Panc1 (cell line): ENCODE results near the gene ADCY1. TPM values are rescaled to one million over a fixed set of nuclear protein-coding genes. Genes with fewer than 3 reads are reported as not detected.

ENCODE experiments used
- ATAC-seq: fragments of 200-7000 bp; cut with Tn5 transposase; 2 replicates; pipeline ENCODE4 v1.9.1; 2020; ENCODE audit warnings: mild to moderate bottlenecking, moderate library complexity
- BruUV-seq: library from RNA; stranded (reverse); fragments of 400-500 nt; replicated peaks from 2 replicates; lab custom pipeline; 2021; lab: Mats Ljungman, UMichigan
- CTCF ChIA-PET: fragments of 300-600 bp; sonication (Branson Sonifier 250); formaldehyde crosslinking; loops from one replicate; lab custom pipeline; 2022; ENCODE audit warnings: antibody characterized with exemption; lab: Charles Lee
- POLR2A ChIA-PET: fragments of 300-600 bp; sonication (Branson Sonifier 250); formaldehyde crosslinking; loops from one replicate; lab custom pipeline; 2022; ENCODE audit warnings: antibody characterized with exemption; lab: Charles Lee
- DNase-seq: peaks from one replicate; pipeline ENCODE4 v3.0.0-alpha.2; 2010; ENCODE audit warnings: low read depth, low spot score
- H3K27ac ChIP-seq: 2 replicates; pipeline ENCODE4 v1.5.1; 2011; ENCODE audit warnings: mild to moderate bottlenecking, low read length, inconsistent platforms
- H3K27me3 ChIP-seq: fragments of 200-500 bp; sonication (Bioruptor generic); 2 replicates; pipeline ENCODE4 v1.6.0; 2014; ENCODE audit warnings: low read length, inconsistent platforms; ENCODE audit not compliant: control insufficient read depth, insufficient read depth
- H3K36me3 ChIP-seq: fragments of 200-500 bp; sonication (Bioruptor generic); 2 replicates; pipeline ENCODE4 v1.5.1; 2014; ENCODE audit warnings: inconsistent platforms, mild to moderate bottlenecking, low read length, moderate library complexity; ENCODE audit not compliant: control insufficient read depth, insufficient read depth
- H3K4me1 ChIP-seq: 2 replicates; pipeline ENCODE4 v1.5.1; 2011; ENCODE audit warnings: inconsistent platforms, mild to moderate bottlenecking, low read length, moderate library complexity; ENCODE audit not compliant: control insufficient read depth, insufficient read depth
- H3K4me3 ChIP-seq, 2 experiments: 2 replicates each; pipeline ENCODE4 v1.5.1; 2011 to 2012; ENCODE audit warnings: low read depth in 2 of 2, low read length in 2 of 2, mild to moderate bottlenecking in 2 of 2, inconsistent platforms in 1 of 2, moderate library complexity in 1 of 2
- H3K9me3 ChIP-seq: fragments of 200-500 bp; sonication (Bioruptor generic); 2 replicates; pipeline ENCODE4 v1.5.1; 2014; ENCODE audit warnings: low read depth, mild to moderate bottlenecking, inconsistent platforms, low read length, moderate library complexity; ENCODE audit not compliant: control insufficient read depth, insufficient read depth
- CTCF ChIP-seq: fragments of 450-650 bp; IDR thresholded peaks from 2 replicates; pipeline ENCODE4 v1.5.1; 2017; ENCODE audit warnings: mild to moderate bottlenecking
- POLR2AphosphoS5 ChIP-seq: IDR thresholded peaks from 2 replicates; pipeline ENCODE4 v1.6.1; 2012; ENCODE audit warnings: mild to moderate bottlenecking, low read depth, low read length, moderate library complexity
- REST ChIP-seq, 2 experiments: IDR thresholded peaks; 2 replicates each; pipeline ENCODE4 v1.6.1; 2011 to 2012; ENCODE audit warnings: low read depth in 2 of 2, control low read depth in 1 of 2, low read length in 1 of 2, mild to moderate bottlenecking in 1 of 2, moderate library complexity in 1 of 2; ENCODE audit not compliant: insufficient read depth in 1 of 2
- SIN3A ChIP-seq: IDR thresholded peaks from 2 replicates; pipeline ENCODE4 v1.6.1; 2012; ENCODE audit warnings: low read depth, mild to moderate bottlenecking, low read length, moderate library complexity, borderline replicate concordance; ENCODE audit not compliant: insufficient read depth
- TCF7L2 ChIP-seq: IDR thresholded peaks from 2 replicates; pipeline ENCODE4 v1.6.1; 2011; ENCODE audit warnings: mild to moderate bottlenecking, low read depth, low read length, inconsistent platforms
- in situ Hi-C: cut with HindIII; loops from 2 replicates; pipeline ENCODE4 v1.10.0; 2016; ENCODE audit warnings: low sequenced_read_pairs, low pct_unique_long_range_greater_than_20kb
- intact Hi-C: fragments of 100-400 bp; cut with micrococcal nuclease; formaldehyde crosslinking; loops from one replicate; pipeline ENCODE4 v1.10.0; 2022; ENCODE audit not compliant: unreplicated experiment
- total RNA-seq: library from RNA; stranded (reverse); gene quantifications from one replicate; pipeline ENCODE4 v1.2.1, GENCODE V29; 2021; ENCODE audit not compliant: unreplicated experiment

Gene ADCY1
- total RNA-seq, 1 experiment from 2014 or later, result 2.1 TPM

DNA sequence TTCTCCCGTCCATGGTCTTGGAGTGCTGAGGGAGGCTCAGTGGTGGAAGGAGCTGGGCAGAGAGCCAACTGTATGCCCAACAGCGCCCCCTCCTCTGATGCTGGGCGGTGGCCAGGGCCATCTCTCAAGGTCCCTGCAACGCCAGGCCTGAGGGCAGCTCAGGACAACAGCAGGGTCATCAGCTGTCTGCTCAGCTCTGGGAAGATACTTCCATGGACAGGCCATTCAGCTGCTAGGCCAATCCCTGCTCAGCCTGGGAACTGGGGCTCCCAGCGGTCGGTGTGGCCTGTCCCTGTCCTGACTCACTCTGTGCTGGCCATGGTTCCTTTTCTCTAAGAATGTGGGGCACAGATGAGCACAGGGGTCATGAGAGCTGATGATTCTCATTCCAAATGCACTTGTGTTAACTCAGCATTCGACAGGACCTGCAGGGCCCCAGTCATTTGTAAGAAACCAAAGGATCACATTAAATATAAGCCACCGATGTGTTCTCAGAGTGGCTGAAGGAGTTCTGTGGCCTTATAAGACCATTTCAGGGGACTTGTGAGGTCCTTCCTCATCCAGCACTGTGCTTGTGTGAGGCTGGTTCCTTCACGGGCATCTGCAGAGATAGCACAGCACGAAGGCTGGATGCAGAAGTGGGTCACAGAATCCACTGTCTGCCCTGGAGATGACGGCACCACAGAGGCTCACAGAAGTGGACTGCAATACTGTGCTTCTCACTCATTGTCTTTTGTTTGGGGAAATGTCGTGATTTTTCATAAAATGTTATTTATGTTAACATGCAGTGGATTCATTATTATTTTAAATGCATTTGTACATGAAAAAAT lies 73.0 kb downstream of the ADCY1 start:
- H3K27me3 ChIP-seq, result peaks cover 5% of the 10 kb centered on the region; the same call in 1 of the 2 replicates
- no peak for TF ChIP-seq REST (IDR thresholded peaks at IDR 0.05; ENCODE audit: insufficient read depth in 1 of 2, low read depth in 2 of 2, low read length in 1 of 2)
- TF ChIP-seq SIN3A, result no peak
- no peak for TF ChIP-seq POLR2AphosphoS5
- TF ChIP-seq CTCF, result no peak
- no peak for TF ChIP-seq TCF7L2
- POLR2A ChIA-PET, result no interaction called here
- H3K9me3 ChIP-seq, result no peaks in the 10 kb centered on the region
- in situ Hi-C loops, result no loop called here
- no peak overlapping the region for H3K4me3 ChIP-seq
- no peak for ATAC-seq
- intact Hi-C loops, result no loop called here
- no peaks in the 10 kb centered on the region for H3K4me1 ChIP-seq
- DNase-seq, result no peak
- no peaks in the 10 kb centered on the region for H3K36me3 ChIP-seq
- BruUV-seq, result no TSS peak
- CTCF ChIA-PET, result no interaction called here
- no peak overlapping the region for H3K27ac ChIP-seq

DNA sequence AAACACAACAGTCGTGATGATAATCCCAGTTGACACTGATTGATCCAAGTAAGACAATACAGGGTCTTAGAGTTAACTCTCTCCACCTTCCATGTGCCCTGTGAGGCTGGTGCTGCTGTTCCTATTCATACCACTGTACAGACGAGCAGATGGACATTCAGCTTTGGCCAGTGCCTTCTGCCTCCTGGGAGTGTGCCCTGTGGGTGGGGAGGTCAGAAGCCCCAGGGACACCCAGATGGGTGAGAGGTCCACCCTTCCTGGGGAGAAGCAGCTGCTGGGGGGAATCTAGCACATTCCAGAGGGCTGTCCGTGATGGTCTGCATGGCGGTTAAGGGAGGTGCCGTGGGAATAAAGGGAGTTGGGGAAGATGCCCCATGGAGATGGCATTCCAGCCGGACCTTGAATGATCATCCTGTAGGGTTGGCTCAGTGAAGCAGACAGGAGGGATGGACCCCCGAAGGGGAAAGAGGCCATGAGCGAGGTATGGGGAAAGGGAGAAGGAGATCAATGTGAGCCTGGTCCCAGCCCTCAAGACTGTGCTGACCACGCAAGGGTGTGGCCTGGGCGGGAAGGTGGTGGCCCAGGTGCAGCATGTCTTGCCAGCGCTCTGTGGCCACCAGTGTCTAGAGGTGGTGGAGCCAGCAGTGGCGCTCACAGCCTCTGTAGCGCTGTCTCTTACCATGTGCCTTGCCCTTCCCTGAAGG lies 74.0 kb downstream of the ADCY1 start:
- POLR2A ChIA-PET, result no interaction called here
- Histone ChIP-seq H3K9me3 (no peaks in the 10 kb centered on the region), H3K27me3 (peaks cover 5% of the 10 kb centered on the region; the same call in 1 of the 2 replicates), H3K4me1 (no peaks in the 10 kb centered on the region), H3K4me3 (no peak overlapping the region), H3K27ac (no peak overlapping the region), H3K36me3 (no peaks in the 10 kb centered on the region)
- TF ChIP-seq TCF7L2 (no peak), SIN3A (no peak), CTCF (no peak), REST (IDR thresholded peaks at IDR 0.05; ENCODE audit: insufficient read depth in 1 of 2, low read depth in 2 of 2, low read length in 1 of 2) (no peak), POLR2AphosphoS5 (no peak)
- CTCF ChIA-PET, result no interaction called here
- in situ Hi-C loops (no loop called here), intact Hi-C loops (no loop called here)
- no peak for DNase-seq
- BruUV-seq, result no TSS peak
- no peak for ATAC-seq
